ENCODE results near the gene INPP5J. TPM values are rescaled to one million over a fixed set of nuclear protein-coding genes. Genes with fewer than 3 reads are reported as not detected.

INPP5J gene
- 0.14 and 0.66 TPM in 2 replicates for total RNA-seq

GRCh38 chr22:31122532-31123291 is at the start of gene INPP5J:
Gene INPP5J (plus strand): TSS chr22:31122966. CDS start chr22:31123015, 49 bp downstream.

GRCh38 chr22:31080848-31081649 is 41.7 kb upstream of the INPP5J start, which contains the start of gene SMTN:
Gene SMTN (plus strand): TSS chr22:31081318. CDS start chr22:31083259, 1,941 bp downstream.

GRCh38 chr22:31107178-31107893 is 15.4 kb upstream of the INPP5J start, which contains the start of gene SELENOM:
Gene SELENOM (minus strand): TSS chr22:31107568. CDS start chr22:31107505, 63 bp downstream.

GRCh38 chr22:31139866-31140716 is 17.3 kb downstream of the INPP5J start, which contains the start of gene PLA2G3:
Gene PLA2G3 (minus strand): TSS chr22:31140508. CDS start chr22:31140354, 154 bp downstream.

Small RNA genes lying within 50 kb of the gene (small RNA-seq; reads per million reads assigned to genes)
- 3.4 reads per million, percentile 81 among the genes with 10 or more reads in this experiment for gene MIR3928 (ENCODE audit: low replicate concordance)

Other genes with a start within 250 kb of the INPP5J start
- 20.5 and 21.9 TPM in 2 replicates for gene MORC2, start 154.2 kb upstream of the INPP5J start, total RNA-seq
- 57.8 and 76.6 TPM in 2 replicates for gene TUG1, start 153.7 kb upstream of the INPP5J start, total RNA-seq
- 29.5 and 257 TPM in 2 replicates for gene SMTN, start 41.6 kb upstream of the INPP5J start, total RNA-seq
- 116 and 256 TPM in 2 replicates for gene SELENOM, start 15.4 kb upstream of the INPP5J start, total RNA-seq
- 0.22 TPM in 1 of 2 replicates, not detected in the other for gene PLA2G3, start 17.5 kb downstream of the INPP5J start, total RNA-seq
- 36.9 and 41.8 TPM in 2 replicates for gene RNF185, start 37.2 kb downstream of the INPP5J start, total RNA-seq
- gene LIMK2, start 89.3 kb downstream of the INPP5J start, total RNA-seq, result 36.2 and 37.0 TPM in 2 replicates
- 9.0 and 38.7 TPM in 2 replicates for gene PIK3IP1, start 169.5 kb downstream of the INPP5J start, total RNA-seq
- gene PATZ1, start 223.4 kb downstream of the INPP5J start, total RNA-seq, result 14.2 and 25.3 TPM in 2 replicates